ENCODE measurements around the gene C10orf90.

Gene C10orf90

GRCh38 chr10:126713594-126713993, 43.1 kb upstream of the C10orf90 start (continued):
- no peak for TF ChIP-seq TSHZ2 (CRISPR knock-in tag; IDR thresholded peaks at IDR 0.05)
- TF ChIP-seq PPARA (CRISPR knock-in tag; IDR thresholded peaks at IDR 0.05; ENCODE audit: borderline replicate concordance), result no peak

DNA sequence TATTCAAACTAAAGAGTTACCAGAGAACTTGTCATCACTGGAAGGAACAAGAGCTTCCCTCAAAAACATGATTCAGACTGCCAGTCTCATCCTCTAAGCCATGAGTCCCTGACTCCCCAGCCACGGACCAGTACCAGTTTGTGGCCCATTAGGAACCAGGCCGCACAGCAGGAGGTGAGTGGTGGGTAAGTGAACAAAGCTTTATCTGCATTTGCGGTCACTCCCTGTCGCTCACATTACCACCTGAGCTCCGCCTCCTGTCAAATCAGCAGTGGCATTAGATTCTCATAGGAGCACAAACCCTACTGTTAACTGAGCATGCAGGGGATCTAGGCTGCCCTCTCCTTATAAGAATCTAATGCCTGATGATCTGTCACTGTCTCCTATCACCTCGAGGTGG, 42.2 kb upstream of the C10orf90 start:
- no peak for ATAC-seq
- TF ChIP-seq ZC3H10 (CRISPR knock-in tag; IDR thresholded peaks at IDR 0.05) (no peak), BACH2 (CRISPR knock-in tag; IDR thresholded peaks at IDR 0.05; ENCODE audit: borderline replicate concordance) (no peak), PATZ1 (CRISPR knock-in tag; IDR thresholded peaks at IDR 0.05; ENCODE audit: borderline replicate concordance) (no peak), ZFP30 (CRISPR knock-in tag; IDR thresholded peaks at IDR 0.05) (no peak), TCF4 (CRISPR knock-in tag; IDR thresholded peaks at IDR 0.05; ENCODE audit: borderline replicate concordance) (no peak)

GRCh38 chr10:126705951-126706565, 35.6 kb upstream of the C10orf90 start:
- ATAC-seq, result no peak
- TF ChIP-seq CREB5 (CRISPR knock-in tag; IDR thresholded peaks at IDR 0.05; ENCODE audit: low read depth) (no peak), SNAI2 (CRISPR knock-in tag; IDR thresholded peaks at IDR 0.05) (no peak), GLIS3 (CRISPR knock-in tag; IDR thresholded peaks at IDR 0.05) (no peak), RARB (CRISPR knock-in tag; IDR thresholded peaks at IDR 0.05) (no peak), CSDC2 (CRISPR knock-in tag; IDR thresholded peaks at IDR 0.05) (no peak), ARNTL (CRISPR knock-in tag; IDR thresholded peaks at IDR 0.05; ENCODE audit: borderline replicate concordance, low read depth) (no peak), ESRRG (CRISPR knock-in tag; IDR thresholded peaks at IDR 0.05) (no peak), ZFP30 (CRISPR knock-in tag; IDR thresholded peaks at IDR 0.05) (no peak)
- TF ChIP-seq, protein P1, sequence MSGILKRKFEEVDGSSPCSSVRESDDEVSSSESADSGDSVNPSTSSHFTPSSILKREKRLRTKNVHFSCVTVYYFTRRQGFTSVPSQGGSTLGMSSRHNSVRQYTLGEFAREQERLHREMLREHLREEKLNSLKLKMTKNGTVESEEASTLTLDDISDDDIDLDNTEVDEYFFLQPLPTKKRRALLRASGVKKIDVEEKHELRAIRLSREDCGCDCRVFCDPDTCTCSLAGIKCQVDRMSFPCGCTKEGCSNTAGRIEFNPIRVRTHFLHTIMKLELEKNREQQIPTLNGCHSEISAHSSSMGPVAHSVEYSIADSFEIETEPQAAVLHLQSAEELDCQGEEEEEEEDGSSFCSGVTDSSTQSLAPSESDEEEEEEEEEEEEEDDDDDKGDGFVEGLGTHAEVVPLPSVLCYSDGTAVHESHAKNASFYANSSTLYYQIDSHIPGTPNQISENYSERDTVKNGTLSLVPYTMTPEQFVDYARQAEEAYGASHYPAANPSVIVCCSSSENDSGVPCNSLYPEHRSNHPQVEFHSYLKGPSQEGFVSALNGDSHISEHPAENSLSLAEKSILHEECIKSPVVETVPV (CRISPR knock-in tag; IDR thresholded peaks at IDR 0.05), result no peak

DNA sequence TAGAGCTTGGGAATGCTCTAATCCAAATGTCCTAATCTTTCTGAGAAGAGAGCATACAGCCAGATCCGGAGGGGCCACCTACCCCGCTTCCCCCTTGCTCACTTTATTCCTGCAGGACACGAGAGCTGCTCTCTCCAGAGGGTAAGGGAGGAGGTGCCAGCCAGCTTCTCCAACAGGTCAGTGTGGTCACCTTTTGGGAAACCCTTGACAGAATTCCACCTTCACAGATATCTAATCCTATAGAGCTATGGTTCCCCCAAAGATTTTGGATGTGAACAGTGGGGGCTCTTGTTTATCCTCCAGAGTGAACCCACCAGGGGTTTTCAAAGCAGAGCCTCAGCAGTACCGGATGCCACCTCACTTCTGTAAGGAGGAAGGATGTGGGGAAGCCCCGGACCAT, 34.6 kb upstream of the C10orf90 start:
- no peak for ATAC-seq
- TF ChIP-seq, protein P1 (CRISPR knock-in tag; IDR thresholded peaks at IDR 0.05), result no peak
- TF ChIP-seq ZFP30 (CRISPR knock-in tag; IDR thresholded peaks at IDR 0.05) (no peak), ZC3H10 (CRISPR knock-in tag; IDR thresholded peaks at IDR 0.05) (no peak), ZNF8 (CRISPR knock-in tag; IDR thresholded peaks at IDR 0.05) (no peak), OSR1 (CRISPR knock-in tag; IDR thresholded peaks at IDR 0.05) (no peak), GLIS3 (CRISPR knock-in tag; IDR thresholded peaks at IDR 0.05) (no peak), TCF4 (CRISPR knock-in tag; IDR thresholded peaks at IDR 0.05; ENCODE audit: borderline replicate concordance) (no peak), BACH2 (CRISPR knock-in tag; IDR thresholded peaks at IDR 0.05; ENCODE audit: borderline replicate concordance) (no peak), ESRRG (CRISPR knock-in tag; IDR thresholded peaks at IDR 0.05) (no peak)
